ENCODE results near the gene FSIP1.

FSIP1 gene

GRCh38 chr15:39729500-39729899 is 53.1 kb downstream of the FSIP1 start:
- peaks cover 5 to 7% of the 10 kb centered on the region in 2 donors for H3K4me1 ChIP-seq (ENCODE audit: control insufficient read depth in 2 of 2, insufficient read depth in 2 of 2, low read length in 2 of 2)

DNA sequence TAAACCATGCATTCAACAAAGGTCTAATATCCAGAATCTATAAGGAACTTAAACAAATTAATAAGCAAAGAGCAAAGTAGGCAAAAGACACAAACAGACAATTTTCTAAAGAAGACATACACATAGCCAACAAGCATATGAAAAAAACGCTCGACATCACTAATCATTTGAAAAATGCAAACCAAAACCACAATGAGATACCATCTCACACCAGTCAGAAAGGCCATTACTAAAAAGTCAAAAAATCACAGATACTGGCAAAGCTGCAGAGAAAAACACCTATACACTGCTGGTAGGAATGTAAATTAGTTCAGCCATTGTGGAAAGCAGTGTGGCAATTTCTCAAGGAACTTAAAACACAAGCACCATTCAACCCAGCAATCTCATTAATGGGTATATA is 53.8 kb downstream of the FSIP1 start:
- peaks cover 5 to 7% of the 10 kb centered on the region in 2 donors for H3K4me1 ChIP-seq (ENCODE audit: control insufficient read depth in 2 of 2, insufficient read depth in 2 of 2, low read length in 2 of 2)
- no peak overlapping the region for H3K4me3 ChIP-seq (ENCODE audit: low read length in 2 of 2)
- H3K27me3 ChIP-seq (ENCODE audit: control insufficient read depth in 2 of 2, insufficient read depth in 2 of 2, low read length in 2 of 2), result no peaks in the 10 kb centered on the region

More at GRCh38 chr15:39729500-39729899, 53.1 kb downstream of the FSIP1 start:
- Histone ChIP-seq H3K36me3 (ENCODE audit: control insufficient read depth in 2 of 2, insufficient read depth in 2 of 2, low read length in 2 of 2) (no peaks in the 10 kb centered on the region), H3K4me3 (ENCODE audit: low read length in 2 of 2) (no peak overlapping the region), H3K9me3 (ENCODE audit: control insufficient read depth in 2 of 2, low read length in 2 of 2) (no peaks in the 10 kb centered on the region), H3K27me3 (ENCODE audit: control insufficient read depth in 2 of 2, insufficient read depth in 2 of 2, low read length in 2 of 2) (no peaks in the 10 kb centered on the region), H3K9ac (ENCODE audit: low read depth in 1 of 2, low read length in 2 of 2) (no peak overlapping the region), H3K27ac (ENCODE audit: low read depth in 2 of 2, low read length in 2 of 2) (no peak overlapping the region)

DNA sequence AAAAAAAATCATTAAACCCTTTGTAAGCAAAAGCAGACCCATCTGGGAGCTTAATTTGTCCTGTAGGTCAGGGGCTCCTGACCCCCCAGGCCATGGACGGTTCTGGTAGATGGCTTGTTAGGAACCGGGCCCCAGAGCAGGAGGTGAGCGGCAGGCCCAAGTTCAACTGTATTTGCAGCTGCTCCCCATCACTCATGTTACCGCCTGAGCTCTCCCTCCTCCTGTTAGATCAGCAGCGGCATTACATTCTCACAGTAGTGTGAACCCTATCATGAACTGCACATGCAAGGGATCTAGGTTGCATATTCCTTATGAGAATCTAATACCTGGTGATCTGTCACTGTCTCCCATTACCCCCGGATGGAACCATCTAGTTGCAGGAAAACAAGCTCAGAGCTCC is 60.7 kb downstream of the FSIP1 start:
- H3K9ac ChIP-seq (ENCODE audit: low read depth in 1 of 2, low read length in 2 of 2), result no peak overlapping the region
- no peaks in the 10 kb centered on the region for H3K36me3 ChIP-seq (ENCODE audit: control insufficient read depth in 2 of 2, insufficient read depth in 2 of 2, low read length in 2 of 2)
- no peaks in the 10 kb centered on the region for H3K4me1 ChIP-seq (ENCODE audit: control insufficient read depth in 2 of 2, insufficient read depth in 2 of 2, low read length in 2 of 2)
- H3K27me3 ChIP-seq (ENCODE audit: control insufficient read depth in 2 of 2, insufficient read depth in 2 of 2, low read length in 2 of 2), result no peaks in the 10 kb centered on the region
- no peaks in the 10 kb centered on the region for H3K9me3 ChIP-seq (ENCODE audit: control insufficient read depth in 2 of 2, low read length in 2 of 2)
- H3K4me3 ChIP-seq (ENCODE audit: low read length in 2 of 2), result no peak overlapping the region
- no peak overlapping the region for H3K27ac ChIP-seq (ENCODE audit: low read depth in 2 of 2, low read length in 2 of 2)

More for the DNA sequence above, 53.8 kb downstream of the FSIP1 start:
- Histone ChIP-seq H3K9me3 (ENCODE audit: control insufficient read depth in 2 of 2, low read length in 2 of 2) (no peaks in the 10 kb centered on the region), H3K36me3 (ENCODE audit: control insufficient read depth in 2 of 2, insufficient read depth in 2 of 2, low read length in 2 of 2) (no peaks in the 10 kb centered on the region), H3K27ac (ENCODE audit: low read depth in 2 of 2, low read length in 2 of 2) (no peak overlapping the region), H3K9ac (ENCODE audit: low read depth in 1 of 2, low read length in 2 of 2) (no peak overlapping the region)

DNA sequence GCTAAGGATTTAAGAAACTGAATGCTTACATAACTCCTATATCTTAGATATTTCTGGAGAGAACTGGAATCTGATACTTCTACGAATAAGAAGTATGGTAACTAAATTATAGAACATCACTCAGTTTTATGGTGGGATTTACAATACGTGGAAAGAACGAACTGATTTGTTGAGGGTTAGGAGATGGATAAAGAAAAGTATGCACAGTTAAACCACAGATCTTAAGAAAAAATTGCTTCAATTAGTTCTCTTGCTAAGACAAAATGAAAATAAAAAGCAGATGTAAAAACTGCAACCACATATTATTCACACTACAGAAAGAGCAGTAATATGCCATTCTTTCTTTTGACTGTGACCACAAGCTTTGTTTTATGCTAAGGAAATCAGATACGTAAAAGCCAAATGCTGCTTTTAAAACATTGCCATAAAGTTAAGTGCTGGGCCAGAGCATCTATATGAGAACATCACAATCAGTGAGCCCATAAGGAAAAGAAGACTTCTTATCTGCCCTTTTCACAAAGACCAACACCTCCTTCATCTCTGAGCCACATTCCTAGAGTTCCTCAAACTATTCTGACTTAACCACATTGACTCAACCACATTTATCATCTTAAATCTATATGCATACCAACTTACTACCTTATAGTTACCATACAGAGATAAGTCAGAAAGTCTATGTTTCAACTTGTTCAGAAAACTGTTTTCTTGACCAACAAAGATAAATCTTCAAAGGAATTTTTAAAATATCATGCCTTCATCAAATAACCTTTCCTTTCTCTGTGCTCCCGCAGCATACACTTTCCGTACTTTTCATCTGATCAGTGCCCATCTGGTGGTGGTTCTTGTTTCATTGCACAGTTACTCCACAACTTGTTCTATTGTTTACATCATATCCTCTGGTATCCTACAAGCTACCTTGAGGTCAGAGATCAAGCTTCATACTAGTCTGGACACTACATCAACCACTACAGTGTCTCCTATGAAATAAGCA is 61.7 kb downstream of the FSIP1 start:
- Histone ChIP-seq H3K9ac (ENCODE audit: low read depth in 1 of 2, low read length in 2 of 2) (no peak overlapping the region), H3K4me3 (ENCODE audit: low read length in 2 of 2) (no peak overlapping the region), H3K9me3 (ENCODE audit: control insufficient read depth in 2 of 2, low read length in 2 of 2) (no peaks in the 10 kb centered on the region), H3K4me1 (ENCODE audit: control insufficient read depth in 2 of 2, insufficient read depth in 2 of 2, low read length in 2 of 2) (no peaks in the 10 kb centered on the region), H3K27ac (ENCODE audit: low read depth in 2 of 2, low read length in 2 of 2) (no peak overlapping the region), H3K36me3 (ENCODE audit: control insufficient read depth in 2 of 2, insufficient read depth in 2 of 2, low read length in 2 of 2) (no peaks in the 10 kb centered on the region), H3K27me3 (ENCODE audit: control insufficient read depth in 2 of 2, insufficient read depth in 2 of 2, low read length in 2 of 2) (no peaks in the 10 kb centered on the region)

DNA sequence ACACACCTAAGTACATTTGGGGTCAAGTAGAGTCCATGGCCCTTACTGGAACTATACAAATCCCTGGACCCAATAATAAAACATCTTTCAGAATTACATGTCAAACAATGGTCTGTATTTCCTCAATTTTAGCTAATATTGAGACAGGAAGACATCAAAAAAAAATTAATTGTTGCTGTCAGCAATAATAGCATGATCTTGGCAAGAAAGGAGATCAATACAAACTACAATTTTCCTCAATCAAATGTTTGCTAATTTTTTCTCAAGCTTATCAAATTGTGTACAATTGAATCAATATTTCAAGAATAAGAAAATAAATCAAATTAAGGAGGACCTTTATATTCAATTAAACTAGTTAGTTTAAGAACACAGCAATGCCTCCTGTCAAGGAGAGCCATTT is 62.6 kb downstream of the FSIP1 start:
- Histone ChIP-seq H3K27me3 (ENCODE audit: control insufficient read depth in 2 of 2, insufficient read depth in 2 of 2, low read length in 2 of 2) (no peaks in the 10 kb centered on the region), H3K9ac (ENCODE audit: low read depth in 1 of 2, low read length in 2 of 2) (no peak overlapping the region), H3K9me3 (ENCODE audit: control insufficient read depth in 2 of 2, low read length in 2 of 2) (no peaks in the 10 kb centered on the region), H3K4me3 (ENCODE audit: low read length in 2 of 2) (no peak overlapping the region), H3K27ac (ENCODE audit: low read depth in 2 of 2, low read length in 2 of 2) (no peak overlapping the region), H3K36me3 (ENCODE audit: control insufficient read depth in 2 of 2, insufficient read depth in 2 of 2, low read length in 2 of 2) (no peaks in the 10 kb centered on the region), H3K4me1 (ENCODE audit: control insufficient read depth in 2 of 2, insufficient read depth in 2 of 2, low read length in 2 of 2) (no peaks in the 10 kb centered on the region)

DNA sequence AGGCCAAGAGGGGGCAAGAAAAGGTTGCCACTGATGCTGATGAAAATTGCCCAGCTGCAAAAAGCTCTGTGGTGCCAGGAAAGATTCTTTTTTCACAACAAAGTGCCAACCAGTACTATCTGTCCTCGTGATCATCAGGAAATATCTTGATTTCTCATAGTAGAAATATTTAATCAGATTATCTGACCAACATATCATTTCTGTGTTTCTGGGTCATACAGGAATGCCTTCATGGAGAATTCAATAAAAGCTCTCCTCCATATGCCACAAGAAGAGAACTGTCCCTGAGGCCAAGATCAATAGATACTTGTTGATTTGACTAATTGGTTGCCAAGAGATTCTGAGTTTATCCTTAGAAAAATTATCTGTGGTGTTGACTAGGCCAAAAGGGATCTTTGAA is 63.5 kb downstream of the FSIP1 start:
- H3K4me1 ChIP-seq (ENCODE audit: control insufficient read depth in 2 of 2, insufficient read depth in 2 of 2, low read length in 2 of 2), result no peaks in the 10 kb centered on the region
- no peak overlapping the region for H3K9ac ChIP-seq (ENCODE audit: low read depth in 1 of 2, low read length in 2 of 2)
- no peak overlapping the region for H3K4me3 ChIP-seq (ENCODE audit: low read length in 2 of 2)
- H3K27ac ChIP-seq (ENCODE audit: low read depth in 2 of 2, low read length in 2 of 2), result no peak overlapping the region
- no peaks in the 10 kb centered on the region for H3K9me3 ChIP-seq (ENCODE audit: control insufficient read depth in 2 of 2, low read length in 2 of 2)
- H3K36me3 ChIP-seq (ENCODE audit: control insufficient read depth in 2 of 2, insufficient read depth in 2 of 2, low read length in 2 of 2), result no peaks in the 10 kb centered on the region
- no peaks in the 10 kb centered on the region for H3K27me3 ChIP-seq (ENCODE audit: control insufficient read depth in 2 of 2, insufficient read depth in 2 of 2, low read length in 2 of 2)

GRCh38 chr15:39717134-39717533 is 65.5 kb downstream of the FSIP1 start:
- Histone ChIP-seq H3K36me3 (ENCODE audit: control insufficient read depth in 2 of 2, insufficient read depth in 2 of 2, low read length in 2 of 2) (no peaks in the 10 kb centered on the region), H3K9me3 (ENCODE audit: control insufficient read depth in 2 of 2, low read length in 2 of 2) (no peaks in the 10 kb centered on the region), H3K9ac (ENCODE audit: low read depth in 1 of 2, low read length in 2 of 2) (no peak overlapping the region), H3K27ac (ENCODE audit: low read depth in 2 of 2, low read length in 2 of 2) (no peak overlapping the region), H3K27me3 (ENCODE audit: control insufficient read depth in 2 of 2, insufficient read depth in 2 of 2, low read length in 2 of 2) (no peaks in the 10 kb centered on the region), H3K4me3 (ENCODE audit: low read length in 2 of 2) (no peak overlapping the region), H3K4me1 (ENCODE audit: control insufficient read depth in 2 of 2, insufficient read depth in 2 of 2, low read length in 2 of 2) (no peaks in the 10 kb centered on the region)

DNA sequence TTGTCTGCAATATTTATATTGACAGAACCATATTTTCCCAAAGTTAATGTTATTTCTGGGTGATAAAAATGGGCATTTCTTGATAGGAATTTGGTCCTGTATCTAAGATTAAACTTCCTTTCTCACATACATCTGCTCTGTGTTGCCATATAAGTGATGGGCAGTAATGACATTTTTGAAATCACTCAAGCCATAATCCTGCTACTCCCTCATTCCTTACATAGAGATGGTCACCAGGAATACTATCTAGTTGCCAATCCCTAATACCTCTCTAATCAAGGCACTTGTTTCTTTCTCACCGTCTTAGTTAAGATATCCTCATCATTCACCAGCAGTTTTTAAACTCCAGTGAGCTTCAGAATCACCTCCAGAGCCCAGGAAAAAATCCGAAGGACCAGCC is 68.4 kb downstream of the FSIP1 start:
- Histone ChIP-seq H3K4me3 (ENCODE audit: low read length in 2 of 2) (no peak overlapping the region), H3K36me3 (ENCODE audit: control insufficient read depth in 2 of 2, insufficient read depth in 2 of 2, low read length in 2 of 2) (no peaks in the 10 kb centered on the region), H3K27me3 (ENCODE audit: control insufficient read depth in 2 of 2, insufficient read depth in 2 of 2, low read length in 2 of 2) (no peaks in the 10 kb centered on the region), H3K9me3 (ENCODE audit: control insufficient read depth in 2 of 2, low read length in 2 of 2) (no peaks in the 10 kb centered on the region), H3K4me1 (ENCODE audit: control insufficient read depth in 2 of 2, insufficient read depth in 2 of 2, low read length in 2 of 2) (no peaks in the 10 kb centered on the region), H3K9ac (ENCODE audit: low read depth in 1 of 2, low read length in 2 of 2) (no peak overlapping the region), H3K27ac (ENCODE audit: low read depth in 2 of 2, low read length in 2 of 2) (no peak overlapping the region)

DNA sequence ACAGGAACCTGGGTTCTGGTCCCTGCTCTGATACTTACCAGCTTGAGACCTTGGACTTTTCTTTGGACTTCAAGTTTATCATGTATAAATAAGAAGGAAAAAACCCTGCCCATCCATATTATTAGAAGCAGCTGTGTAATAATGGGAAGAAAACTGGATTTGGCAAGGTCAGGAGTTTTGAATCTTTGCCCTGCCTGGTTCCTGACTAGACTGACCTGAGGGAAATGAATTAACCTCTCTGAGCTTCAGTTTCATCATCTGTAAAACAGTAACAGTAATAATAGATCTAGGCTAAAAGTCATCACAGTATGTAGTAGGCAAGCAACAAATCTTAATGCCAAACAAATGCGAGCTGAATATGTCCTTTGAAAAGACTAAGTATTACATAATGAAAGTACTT is 68.8 kb downstream of the FSIP1 start:
- H3K4me1 ChIP-seq (ENCODE audit: control insufficient read depth in 2 of 2, insufficient read depth in 2 of 2, low read length in 2 of 2), result no peaks in the 10 kb centered on the region
- no peaks in the 10 kb centered on the region for H3K9me3 ChIP-seq (ENCODE audit: control insufficient read depth in 2 of 2, low read length in 2 of 2)

GRCh38 chr15:39710681-39711080 is 72.0 kb downstream of the FSIP1 start:
- no peaks in the 10 kb centered on the region for H3K4me1 ChIP-seq (ENCODE audit: control insufficient read depth in 2 of 2, insufficient read depth in 2 of 2, low read length in 2 of 2)
- no peaks in the 10 kb centered on the region for H3K27me3 ChIP-seq (ENCODE audit: control insufficient read depth in 2 of 2, insufficient read depth in 2 of 2, low read length in 2 of 2)
- no peaks in the 10 kb centered on the region for H3K9me3 ChIP-seq (ENCODE audit: control insufficient read depth in 2 of 2, low read length in 2 of 2)
- H3K9ac ChIP-seq (ENCODE audit: low read depth in 1 of 2, low read length in 2 of 2), result no peak overlapping the region
- no peaks in the 10 kb centered on the region for H3K36me3 ChIP-seq (ENCODE audit: control insufficient read depth in 2 of 2, insufficient read depth in 2 of 2, low read length in 2 of 2)
- H3K4me3 ChIP-seq (ENCODE audit: low read length in 2 of 2), result no peak overlapping the region
- H3K27ac ChIP-seq (ENCODE audit: low read depth in 2 of 2, low read length in 2 of 2), result no peak overlapping the region

More for the DNA sequence above, 68.8 kb downstream of the FSIP1 start:
- Histone ChIP-seq H3K9ac (ENCODE audit: low read depth in 1 of 2, low read length in 2 of 2) (no peak overlapping the region), H3K4me3 (ENCODE audit: low read length in 2 of 2) (no peak overlapping the region), H3K36me3 (ENCODE audit: control insufficient read depth in 2 of 2, insufficient read depth in 2 of 2, low read length in 2 of 2) (no peaks in the 10 kb centered on the region), H3K27ac (ENCODE audit: low read depth in 2 of 2, low read length in 2 of 2) (no peak overlapping the region), H3K27me3 (ENCODE audit: control insufficient read depth in 2 of 2, insufficient read depth in 2 of 2, low read length in 2 of 2) (no peaks in the 10 kb centered on the region)

Measured in mucosa of rectum (tissue), 2 donors.